Endodermal cell (in vitro differentiated cells): ENCODE results near the gene QDPR. TPM values are rescaled to one million over a fixed set of nuclear protein-coding genes. Genes with fewer than 3 reads are reported as not detected.

Source experiments
- DNase-seq: peaks from one replicate; pipeline ENCODE4 v3.0.0-alpha.2; 2017
- H3K27ac ChIP-seq: 2 replicates; pipeline ENCODE4 v1.5.1; 2013; ENCODE audit warnings: mild to moderate bottlenecking, low read depth, low read length, moderate library complexity
- H3K27me3 ChIP-seq: 2 replicates; pipeline ENCODE4 v1.6.1; 2013; ENCODE audit warnings: mild to moderate bottlenecking, low read length, moderate library complexity; ENCODE audit not compliant: insufficient read depth, control insufficient read depth, poor library complexity, severe bottlenecking
- H3K36me3 ChIP-seq: 2 replicates; pipeline ENCODE4 v1.7.0; 2013; ENCODE audit warnings: mild to moderate bottlenecking, low read length, moderate library complexity; ENCODE audit not compliant: control insufficient read depth, insufficient read depth
- H3K4me1 ChIP-seq: one replicate; pipeline ENCODE4 v1.7.0; 2013; ENCODE audit warnings: low read length; ENCODE audit not compliant: control insufficient read depth, insufficient read depth
- H3K4me3 ChIP-seq: 2 replicates; pipeline ENCODE4 v1.5.1; 2013; ENCODE audit warnings: mild to moderate bottlenecking, low read length, moderate library complexity
- H3K9ac ChIP-seq: 2 replicates; pipeline ENCODE4 v1.6.1; 2013; ENCODE audit warnings: mild to moderate bottlenecking, low read length, moderate library complexity; ENCODE audit not compliant: poor library complexity, severe bottlenecking; ENCODE audit errors: extremely low read depth
- H3K9me3 ChIP-seq: 2 replicates; pipeline ENCODE4 v1.6.1; 2013; ENCODE audit warnings: mild to moderate bottlenecking, low read length, moderate library complexity; ENCODE audit not compliant: control insufficient read depth
- H3K27ac Mint-ChIP-seq: 2 replicates; pipeline ENCODE4 v1.8.0; 2020; ENCODE audit warnings: mixed read lengths
- H3K27me3 Mint-ChIP-seq: 2 replicates; pipeline ENCODE4 v1.8.0; 2021; ENCODE audit warnings: mild to moderate bottlenecking, mixed read lengths; ENCODE audit not compliant: insufficient read depth
- H3K36me3 Mint-ChIP-seq: 2 replicates; pipeline ENCODE4 v1.8.0; 2020; ENCODE audit warnings: low read depth, mixed read lengths
- H3K4me1 Mint-ChIP-seq: 2 replicates; pipeline ENCODE4 v1.8.0; 2020; ENCODE audit warnings: mixed read lengths
- H3K4me3 Mint-ChIP-seq: 2 replicates; pipeline ENCODE4 v1.8.0; 2020; ENCODE audit warnings: mild to moderate bottlenecking, moderate library complexity, mixed read lengths
- H3K9me3 Mint-ChIP-seq: 2 replicates; pipeline ENCODE4 v1.8.0; 2020; ENCODE audit warnings: mild to moderate bottlenecking, mixed read lengths
- WGBS, 2 experiments: methylation state at CpG; one replicate each; pipeline versions ENCODE4 v1.1.5 to v1.1.7; 2013; ENCODE audit warnings: missing lambda C conversion rate in 2 of 2, mixed read lengths in 1 of 2; ENCODE audit not compliant: insufficient coverage in 1 of 2, insufficient read length in 1 of 2; 5-methylcytosine and 5-hydroxymethylcytosine counted together
- total RNA-seq, 2 donors: library from RNA; stranded (reverse); fragmentation: NEBNext Ultra II Directional in 1 of 2; extraction: Animal tissue kit (Norgen Biotek cat#: 25700) in 1 of 2; gene quantifications; 2 replicates in 1 of 2; 3 replicates in 1 of 2; pipeline ENCODE4 v1.2.1, GENCODE V29; 2021
- TF ChIP-seq, protein P1 (sequence below): fragments of 200-600 bp; sonication (generic); conservative IDR thresholded peaks from 2 replicates; pipeline ENCODE4 v1.5.0; 2021; ENCODE audit warnings: antibody characterized with exemption, mild to moderate bottlenecking

Gene QDPR
- total RNA-seq, 2 donors from 2014 or later: 28.2 to 36.3 TPM

- H3K9me3 Mint-ChIP-seq: no peaks in the 10 kb centered on the region
- H3K27me3 Mint-ChIP-seq: peaks cover 56% of the 10 kb centered on the region
- H3K27ac ChIP-seq: no peak within 1 kb of the TSS
- no peaks in the 10 kb centered on the region for H3K36me3 ChIP-seq
- H3K4me3 ChIP-seq: no peak within 1 kb of the TSS
- WGBS, 2 experiments: 89 to 90% methylated on average over 6 to 9 of the region's 9 CpGs
- no peak for DNase-seq
- peaks cover 32% of the 10 kb centered on the region for H3K4me1 Mint-ChIP-seq
- H3K36me3 Mint-ChIP-seq: no peaks in the 10 kb centered on the region
- H3K9ac ChIP-seq: no peak within 1 kb of the TSS
- no peaks in the 10 kb centered on the region for H3K4me1 ChIP-seq
- H3K4me3 Mint-ChIP-seq: no peak within 1 kb of the TSS
- TF ChIP-seq, protein P1, sequence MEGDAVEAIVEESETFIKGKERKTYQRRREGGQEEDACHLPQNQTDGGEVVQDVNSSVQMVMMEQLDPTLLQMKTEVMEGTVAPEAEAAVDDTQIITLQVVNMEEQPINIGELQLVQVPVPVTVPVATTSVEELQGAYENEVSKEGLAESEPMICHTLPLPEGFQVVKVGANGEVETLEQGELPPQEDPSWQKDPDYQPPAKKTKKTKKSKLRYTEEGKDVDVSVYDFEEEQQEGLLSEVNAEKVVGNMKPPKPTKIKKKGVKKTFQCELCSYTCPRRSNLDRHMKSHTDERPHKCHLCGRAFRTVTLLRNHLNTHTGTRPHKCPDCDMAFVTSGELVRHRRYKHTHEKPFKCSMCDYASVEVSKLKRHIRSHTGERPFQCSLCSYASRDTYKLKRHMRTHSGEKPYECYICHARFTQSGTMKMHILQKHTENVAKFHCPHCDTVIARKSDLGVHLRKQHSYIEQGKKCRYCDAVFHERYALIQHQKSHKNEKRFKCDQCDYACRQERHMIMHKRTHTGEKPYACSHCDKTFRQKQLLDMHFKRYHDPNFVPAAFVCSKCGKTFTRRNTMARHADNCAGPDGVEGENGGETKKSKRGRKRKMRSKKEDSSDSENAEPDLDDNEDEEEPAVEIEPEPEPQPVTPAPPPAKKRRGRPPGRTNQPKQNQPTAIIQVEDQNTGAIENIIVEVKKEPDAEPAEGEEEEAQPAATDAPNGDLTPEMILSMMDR: no peak
- H3K27me3 ChIP-seq: no peaks in the 10 kb centered on the region
- H3K9me3 ChIP-seq: no peaks in the 10 kb centered on the region
- no peak within 1 kb of the TSS for H3K27ac Mint-ChIP-seq
Observed at GRCh38 chr4:17514865-17515264, 3.0 kb upstream of the QDPR start, which contains the start of gene CLRN2. CLRN2 (plus strand) TSS chr4:17515165; CDS start chr4:17515267, 102 bp downstream.

DNA sequence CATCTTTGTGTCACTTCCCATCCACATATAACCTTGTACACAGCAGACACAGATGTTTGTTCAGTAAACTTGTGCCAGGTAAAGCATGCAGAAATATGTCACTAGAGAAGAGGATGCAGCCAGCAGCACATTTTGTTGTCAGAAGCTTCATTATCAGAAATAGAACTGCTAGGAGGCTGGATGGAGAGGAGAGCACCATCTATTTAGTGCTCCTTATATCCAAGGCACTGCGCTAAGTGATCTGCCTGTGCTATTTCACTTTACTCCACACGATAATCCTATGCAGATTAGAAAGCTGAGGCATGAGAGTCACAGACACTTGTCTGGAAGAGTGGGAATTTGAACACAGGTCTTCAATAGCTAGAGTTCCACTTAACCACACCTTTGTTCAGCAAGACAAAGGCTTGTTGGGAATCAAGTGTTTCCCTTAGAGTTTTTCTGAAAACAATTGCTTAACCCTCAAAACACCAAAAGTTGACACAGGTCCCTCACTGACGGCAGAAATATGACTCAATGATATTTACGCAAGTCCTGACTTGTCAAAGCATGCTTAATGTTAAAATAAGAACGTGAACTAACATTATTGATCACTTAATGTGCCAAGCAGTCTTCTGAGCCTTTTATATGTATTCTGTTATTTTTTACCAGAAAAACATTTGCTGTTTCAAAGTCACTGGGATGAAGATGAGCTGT is 1.2 kb upstream of the QDPR start:
- Histone ChIP-seq H3K9me3 (no peaks in the 10 kb centered on the region), H3K27me3 (no peaks in the 10 kb centered on the region), H3K27ac (no peak overlapping the region), H3K4me3 (no peak overlapping the region), H3K9ac (no peak overlapping the region), H3K4me1 (no peaks in the 10 kb centered on the region), H3K36me3 (peaks cover 13% of the 10 kb centered on the region)
- DNase-seq: no peak
- Mint-ChIP-seq H3K4me3 (peak overlapping the region; percentile 69), H3K36me3 (peaks cover 8% of the 10 kb centered on the region), H3K9me3 (no peaks in the 10 kb centered on the region), H3K27ac (no peak overlapping the region), H3K27me3 (peaks cover 54% of the 10 kb centered on the region), H3K4me1 (peaks cover 31% of the 10 kb centered on the region)
- WGBS, 2 experiments: 91 to 95% methylated on average over 5 of the region's 5 CpGs
- TF ChIP-seq, protein P1: no peak

GRCh38 chr4:17511509-17511949 is 361 bp downstream of the QDPR start:
- peak overlapping the region; percentile 74 for H3K4me3 ChIP-seq
- H3K27ac ChIP-seq: no peak overlapping the region
- WGBS, 2 experiments: 3 to 9% methylated on average over 11 to 32 of the region's 32 CpGs
- no peaks in the 10 kb centered on the region for H3K27me3 ChIP-seq
- H3K4me1 ChIP-seq: no peaks in the 10 kb centered on the region
- TF ChIP-seq, protein P1: no peak
- peaks cover 19% of the 10 kb centered on the region for H3K36me3 ChIP-seq
- Mint-ChIP-seq H3K36me3 (peaks cover 15% of the 10 kb centered on the region), H3K4me3 (peak overlapping the region; percentile 69), H3K27ac (peak overlapping the region; percentile 57), H3K9me3 (no peaks in the 10 kb centered on the region), H3K27me3 (peaks cover 50% of the 10 kb centered on the region), H3K4me1 (peaks cover 16% of the 10 kb centered on the region)
- H3K9ac ChIP-seq: peak overlapping the region; percentile 16
- no peaks in the 10 kb centered on the region for H3K9me3 ChIP-seq
- peak; percentile 79 for DNase-seq
